Neural cell (in vitro differentiated cells): Measurements from ENCODE around the gene ANTXR2. TPM values are rescaled to one million over a fixed set of nuclear protein-coding genes. Genes with fewer than 3 reads are reported as not detected.

Experiments used
- H2AFZ ChIP-seq: fragments of 200-600, 300-800 bp; sonication (generic), shearing (Covaris generic); 2 replicates; pipeline ENCODE4 v1.6.0; 2014; ENCODE audit warnings: low read depth, mild to moderate bottlenecking, antibody characterized with exemption, low read length, moderate library complexity
- H3F3A ChIP-seq: fragments of 200-600 bp; shearing (Covaris generic); 2 replicates; pipeline ENCODE4 v1.6.1; 2016; ENCODE audit warnings: mild to moderate bottlenecking, moderate library complexity, mixed read lengths, antibody characterized with exemption, low read length; ENCODE audit not compliant: insufficient read depth, poor library complexity, severe bottlenecking
- H3K27ac ChIP-seq: fragments of 200-600, 300-800 bp; sonication (generic), shearing (Covaris generic); 2 replicates; pipeline ENCODE4 v1.5.1; 2014; ENCODE audit warnings: mild to moderate bottlenecking, low read length, moderate library complexity
- H3K27me3 ChIP-seq: fragments of 300-800, 200-600 bp; sonication (generic), shearing (Covaris generic); 2 replicates; pipeline ENCODE4 v1.6.0; 2014; ENCODE audit warnings: mild to moderate bottlenecking, low read depth, low read length, moderate library complexity; ENCODE audit not compliant: insufficient read depth
- H3K36me3 ChIP-seq: fragments of 300-800, 200-600 bp; sonication (generic), shearing (Covaris generic); 2 replicates; pipeline ENCODE4 v1.5.1; 2014; ENCODE audit warnings: mild to moderate bottlenecking, antibody characterized with exemption, low read length, moderate library complexity; ENCODE audit not compliant: insufficient read depth
- H3K4me2 ChIP-seq: fragments of 300-800, 200-600 bp; sonication (generic), shearing (Covaris generic); 2 replicates; pipeline ENCODE4 v1.6.0; 2014; ENCODE audit warnings: mild to moderate bottlenecking, low read length
- H3K4me3 ChIP-seq: fragments of 300-800, 200-600 bp; sonication (generic), shearing (Covaris generic); 2 replicates; pipeline ENCODE4 v1.5.1; 2014; ENCODE audit warnings: mild to moderate bottlenecking, low read length, moderate library complexity
- H3K79me2 ChIP-seq: fragments of 200-600 bp; shearing (Covaris generic); replicated peaks from 2 replicates; pipeline ENCODE4 v1.6.0; 2014; ENCODE audit warnings: mild to moderate bottlenecking, low read length, moderate library complexity; ENCODE audit not compliant: insufficient read depth
- H3K9ac ChIP-seq: fragments of 300-800, 200-600 bp; sonication (generic), shearing (Covaris generic); 2 replicates; pipeline ENCODE4 v1.6.1; 2016; ENCODE audit warnings: mild to moderate bottlenecking, low read length, mixed read lengths
- H3K9me2 ChIP-seq: fragments of 200-600 bp; shearing (Covaris generic); 2 replicates; pipeline ENCODE4 v1.6.1; 2016; ENCODE audit warnings: mild to moderate bottlenecking, low read length, mixed read lengths; ENCODE audit not compliant: insufficient read depth
- H3K9me3 ChIP-seq: fragments of 200-600, 300-800 bp; sonication (generic), shearing (Covaris generic); 2 replicates; pipeline ENCODE4 v1.6.1; 2016; ENCODE audit warnings: mild to moderate bottlenecking, mixed run types, low read length, moderate library complexity, mixed read lengths
- H4K20me1 ChIP-seq: fragments of 200-600 bp; shearing (Covaris generic); 2 replicates; pipeline ENCODE4 v1.6.1; 2016; ENCODE audit warnings: mild to moderate bottlenecking, mixed run types; ENCODE audit not compliant: insufficient read depth
- CTCF ChIP-seq: fragments of 450-650 bp; IDR thresholded peaks from 2 replicates; pipeline ENCODE4 v1.5.1; 2014; ENCODE audit warnings: antibody characterized with exemption, mild to moderate bottlenecking, moderate library complexity; ENCODE audit not compliant: poor library complexity, severe bottlenecking
- EP300 ChIP-seq: fragments of 450-650 bp; conservative IDR thresholded peaks from 2 replicates; pipeline ENCODE4 v1.6.1; 2014; ENCODE audit warnings: antibody characterized with exemption, mild to moderate bottlenecking, moderate library complexity; ENCODE audit not compliant: poor library complexity, severe bottlenecking
- EZH2 ChIP-seq: fragments of 200-600, 300-800 bp; shearing (Covaris generic), sonication (generic); IDR thresholded peaks from 2 replicates; pipeline ENCODE4 v1.6.1; 2014; ENCODE audit warnings: antibody characterized with exemption, low read length, borderline replicate concordance, mild to moderate bottlenecking; ENCODE audit not compliant: insufficient read depth, poor library complexity, severe bottlenecking
- MXI1 ChIP-seq: fragments of 450-650 bp; conservative IDR thresholded peaks from 2 replicates; pipeline ENCODE4 v1.6.1; 2014; ENCODE audit warnings: antibody characterized with exemption, mild to moderate bottlenecking; ENCODE audit not compliant: poor library complexity, severe bottlenecking
- RAD21 ChIP-seq: fragments of 450-650 bp; conservative IDR thresholded peaks from 2 replicates; pipeline ENCODE4 v1.6.1; 2014; ENCODE audit warnings: antibody characterized with exemption, mild to moderate bottlenecking, moderate library complexity
- REST ChIP-seq: IDR thresholded peaks from 2 replicates; pipeline ENCODE4 v1.6.1; 2012; ENCODE audit warnings: borderline replicate concordance
- polyA plus RNA-seq: library from polyadenylated mRNA; depleted of rRNA; stranded (reverse); fragments of >200 nt; gene quantifications from 2 replicates; pipeline ENCODE4 v1.2.3, GENCODE V29; 2014

The ANTXR2 gene
- polyA plus RNA-seq, 1 donor from 2014 or later = 31.7 TPM

GRCh38 chr4:79854856-79855502 is 218.1 kb downstream of the ANTXR2 start:
- no peaks in the 10 kb centered on the region for H3F3A ChIP-seq
- no peak overlapping the region for H2AFZ ChIP-seq
- H3K27ac ChIP-seq = no peak overlapping the region
- TF ChIP-seq EP300 (no peak), REST (no peak)
- no peak overlapping the region for H3K4me3 ChIP-seq
- H3K36me3 ChIP-seq = no peaks in the 10 kb centered on the region
- no peaks in the 10 kb centered on the region for H3K9me2 ChIP-seq
- no peak overlapping the region for H3K9ac ChIP-seq
- no peaks in the 10 kb centered on the region for H3K79me2 ChIP-seq
- no peaks in the 10 kb centered on the region for H4K20me1 ChIP-seq
- H3K4me2 ChIP-seq = no peak overlapping the region
- no peaks in the 10 kb centered on the region for H3K9me3 ChIP-seq
- no peaks in the 10 kb centered on the region for H3K27me3 ChIP-seq

GRCh38 chr4:79852305-79852730 is 220.7 kb downstream of the ANTXR2 start:
- Histone ChIP-seq H3F3A (no peaks in the 10 kb centered on the region), H3K79me2 (no peaks in the 10 kb centered on the region), H3K9ac (no peak overlapping the region), H3K36me3 (no peaks in the 10 kb centered on the region), H3K27ac (no peak overlapping the region), H3K27me3 (no peaks in the 10 kb centered on the region), H3K4me2 (no peak overlapping the region), H4K20me1 (no peaks in the 10 kb centered on the region), H3K4me3 (no peak overlapping the region), H3K9me2 (no peaks in the 10 kb centered on the region), H3K9me3 (no peaks in the 10 kb centered on the region), H2AFZ (no peak overlapping the region)
- TF ChIP-seq EZH2 = no peak
- TF ChIP-seq EP300 = no peak
- no peak for TF ChIP-seq RAD21

- Histone ChIP-seq H3K4me3 (no peak overlapping the region), H3K9ac (no peak overlapping the region), H3K27ac (no peak overlapping the region), H3K9me2 (no peaks in the 10 kb centered on the region), H3F3A (no peaks in the 10 kb centered on the region), H2AFZ (no peak overlapping the region), H3K9me3 (no peaks in the 10 kb centered on the region), H3K36me3 (no peaks in the 10 kb centered on the region), H3K27me3 (no peaks in the 10 kb centered on the region), H4K20me1 (no peaks in the 10 kb centered on the region), H3K79me2 (no peaks in the 10 kb centered on the region), H3K4me2 (no peak overlapping the region)
- TF ChIP-seq REST = no peak
- TF ChIP-seq CTCF = no peak
- no peak for TF ChIP-seq EP300
- no peak for TF ChIP-seq MXI1
- TF ChIP-seq EZH2 = no peak
Measured at GRCh38 chr4:79851625-79852304, 221.3 kb downstream of the ANTXR2 start.
